GM15510 (cell line): Measurements from ENCODE around the gene CBX2.

Source experiments
- POLR2A ChIP-seq: IDR thresholded peaks from 3 replicates; pipeline ENCODE4 v1.6.1; 2011; ENCODE audit warnings: borderline replicate concordance; ENCODE audit not compliant: insufficient read length; ENCODE audit errors: extremely low read depth

CBX2 gene

DNA sequence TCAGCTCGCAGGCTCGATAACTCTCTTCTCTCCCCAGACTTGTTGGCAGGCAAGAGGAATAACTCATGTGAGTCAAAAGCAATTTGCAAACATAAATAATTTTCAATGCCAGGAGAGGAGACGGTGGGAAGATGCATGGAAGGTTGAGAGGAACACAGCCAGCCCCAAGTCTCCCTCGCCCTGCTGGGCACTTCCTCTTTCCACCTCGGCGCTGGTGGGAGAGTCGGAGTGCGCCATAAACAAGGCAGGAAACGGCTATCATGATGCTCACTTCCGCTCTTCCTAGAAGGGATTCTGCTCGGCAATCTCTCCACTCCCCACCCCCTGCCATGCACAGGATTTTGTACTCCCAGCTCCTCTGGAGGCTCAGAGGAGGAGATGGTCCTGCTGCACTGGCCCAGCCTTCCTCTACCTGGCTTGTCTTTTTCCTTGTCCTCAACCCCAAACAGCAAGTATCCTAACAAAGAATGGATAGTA lies 48.3 kb downstream of the CBX2 start:
- TF ChIP-seq POLR2A = no peak

DNA sequence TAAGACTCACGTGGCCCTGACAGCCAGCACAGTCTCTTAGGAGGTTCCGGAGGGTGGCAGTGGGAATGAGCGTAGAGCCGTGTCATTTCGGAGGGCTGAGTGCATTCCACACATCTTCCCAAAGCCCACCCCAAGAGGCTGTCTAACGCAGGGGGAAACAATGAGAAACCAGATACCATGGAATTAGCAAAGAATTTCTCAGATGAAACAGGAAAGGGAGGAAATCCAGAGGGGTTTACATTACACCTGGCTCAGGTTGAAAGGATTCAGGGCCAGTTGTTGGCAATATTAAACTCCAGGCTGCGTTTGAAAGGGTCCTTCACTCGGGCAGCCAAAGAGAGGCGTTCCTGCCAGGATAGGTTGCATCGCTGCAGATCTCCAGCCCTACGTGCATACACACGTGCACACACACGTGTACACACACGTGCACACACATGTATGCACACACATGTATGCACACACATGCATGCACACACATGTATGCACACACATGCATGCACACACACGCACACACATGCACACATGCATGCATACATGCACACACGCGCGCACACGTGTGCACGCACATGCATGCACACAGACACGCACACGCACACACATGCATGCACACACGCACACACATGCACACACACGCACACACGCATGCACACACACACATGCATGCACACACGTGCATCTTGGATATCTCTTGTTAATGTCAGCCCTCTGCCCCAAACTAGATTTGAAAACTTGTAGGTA lies 49.1 kb downstream of the CBX2 start:
- no peak for TF ChIP-seq POLR2A

DNA sequence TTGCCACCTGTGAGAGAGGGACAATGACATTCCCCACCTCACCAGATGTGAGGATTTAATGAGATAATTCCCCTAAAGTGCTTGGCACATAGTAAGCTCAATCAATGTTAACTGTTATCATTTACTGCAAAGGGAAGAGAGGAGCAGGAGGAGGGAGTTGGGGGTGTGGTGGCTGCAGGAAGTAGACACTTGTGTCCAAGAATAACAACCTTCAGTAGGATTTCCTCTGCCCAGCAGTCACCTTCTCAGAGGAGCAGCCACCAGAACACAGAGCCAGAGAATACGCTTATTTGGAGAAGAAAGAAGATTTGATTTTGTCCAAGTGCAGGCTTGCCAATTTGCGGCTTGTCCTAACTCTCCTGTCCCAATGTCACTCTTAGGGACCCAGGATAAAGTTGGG lies 51.1 kb downstream of the CBX2 start:
- TF ChIP-seq POLR2A = no peak

GRCh38 chr17:79829457-79829856 lies 51.5 kb downstream of the CBX2 start:
- no peak for TF ChIP-seq POLR2A

GRCh38 chr17:79830303-79830702 lies 52.4 kb downstream of the CBX2 start:
- no peak for TF ChIP-seq POLR2A

- no peak for TF ChIP-seq POLR2A
These were observed 52.9 kb downstream of the CBX2 start for GRCh38 chr17:79830763-79831264.

DNA sequence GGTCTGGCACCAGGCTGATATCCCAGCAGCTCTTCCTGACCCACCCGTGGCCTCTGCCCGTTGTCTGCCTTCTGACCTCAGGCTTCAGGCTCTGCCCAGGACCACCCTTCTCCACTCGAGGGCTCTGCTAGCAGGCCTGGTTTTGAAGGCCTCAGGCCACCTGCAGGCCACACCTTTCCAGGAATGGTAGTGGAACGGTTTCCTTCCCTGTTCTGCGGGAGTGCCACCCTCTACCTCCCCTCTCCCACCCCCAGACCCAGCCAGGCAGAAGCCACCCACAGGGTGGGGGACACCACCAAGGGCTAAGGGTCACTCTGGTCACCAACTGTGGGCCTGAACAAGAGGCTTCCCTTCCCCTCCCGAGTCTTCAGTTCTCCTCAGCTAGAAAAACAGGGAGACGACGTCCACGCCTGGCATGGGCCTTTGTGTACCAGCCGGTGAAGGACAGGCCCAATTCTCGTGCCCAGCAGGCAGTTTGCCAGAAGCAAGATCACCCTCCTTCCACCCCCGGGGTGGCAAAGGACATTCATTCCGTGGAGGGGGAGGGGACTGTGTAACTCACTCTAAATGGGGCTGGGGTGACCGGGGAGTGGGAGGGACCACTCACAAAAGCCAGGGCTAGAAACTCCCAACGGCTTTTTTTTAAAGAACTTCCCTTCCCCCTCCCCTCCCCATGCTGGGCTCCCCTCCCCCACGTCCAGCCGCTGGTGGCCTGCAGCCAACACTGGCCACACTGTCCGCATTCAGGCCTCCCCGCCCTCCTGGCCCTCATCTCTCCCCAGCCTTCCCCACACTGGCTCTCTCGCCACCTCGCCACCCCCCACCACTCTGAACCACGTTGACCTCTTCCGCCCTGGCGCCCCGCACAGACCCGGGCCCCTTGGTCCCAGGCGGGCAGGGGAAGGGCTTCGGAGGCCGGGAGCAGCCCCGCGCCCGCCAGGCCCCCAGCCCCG lies 53.6 kb downstream of the CBX2 start:
- TF ChIP-seq POLR2A = no peak

- TF ChIP-seq POLR2A = no peak
These were observed 54.5 kb downstream of the CBX2 start for GRCh38 chr17:79832218-79833109.

- no peak for TF ChIP-seq POLR2A
These were observed 55.1 kb downstream of the CBX2 start for GRCh38 chr17:79833110-79833450.

- no peak for TF ChIP-seq POLR2A
These were observed 56.0 kb downstream of the CBX2 start for GRCh38 chr17:79833744-79834564.

- TF ChIP-seq POLR2A = no peak
These were observed 56.9 kb downstream of the CBX2 start for GRCh38 chr17:79834565-79835469.

GRCh38 chr17:79835470-79835899 lies 57.5 kb downstream of the CBX2 start:
- no peak for TF ChIP-seq POLR2A
